SU-DHL-6 (cell line): Measurements from ENCODE around the gene CRIM1.

ENCODE experiments used
- H2AFZ ChIP-seq: fragments of 200-600 bp; sonication (generic); 2 replicates; pipeline ENCODE4 v1.6.1; 2014; ENCODE audit warnings: low read depth, mild to moderate bottlenecking, moderate library complexity, mixed read lengths, antibody characterized with exemption, low read length; ENCODE audit not compliant: severe bottlenecking
- H3F3A ChIP-seq: fragments of 200-600 bp; shearing (Covaris generic); 2 replicates; pipeline ENCODE4 v1.6.0; 2016; ENCODE audit warnings: antibody characterized with exemption, mild to moderate bottlenecking; ENCODE audit not compliant: insufficient read depth
- H3K27ac ChIP-seq: fragments of 200-600 bp; sonication (generic); 2 replicates; pipeline ENCODE4 v1.5.1; 2016; ENCODE audit warnings: low read depth, mild to moderate bottlenecking, low read length, moderate library complexity, mixed read lengths
- H3K27me3 ChIP-seq: fragments of 200-600 bp; sonication (generic), shearing (Covaris generic); 2 replicates; pipeline ENCODE4 v1.6.0; 2014; ENCODE audit warnings: mild to moderate bottlenecking, low read length
- H3K36me3 ChIP-seq: fragments of 200-600 bp; sonication (generic); 2 replicates; pipeline ENCODE4 v1.6.1; 2014; ENCODE audit warnings: mild to moderate bottlenecking, low read length, mixed read lengths
- H3K4me2 ChIP-seq: fragments of 300-600, 200-600 bp; shearing (Covaris generic), sonication (generic); 2 replicates; pipeline ENCODE4 v1.6.0; 2014; ENCODE audit warnings: low read length, low read depth, mild to moderate bottlenecking; ENCODE audit not compliant: poor library complexity, severe bottlenecking
- H3K4me3 ChIP-seq: fragments of 200-600 bp; sonication (generic); 2 replicates; pipeline ENCODE4 v1.5.1; 2014; ENCODE audit warnings: antibody characterized with exemption, low read length, mild to moderate bottlenecking, mixed read lengths; ENCODE audit not compliant: insufficient read depth, poor library complexity, severe bottlenecking
- H3K79me2 ChIP-seq: fragments of 200-600 bp; sonication (generic); 2 replicates; pipeline ENCODE4 v1.6.1; 2014; ENCODE audit warnings: mild to moderate bottlenecking, low read length, moderate library complexity; ENCODE audit not compliant: insufficient read depth
- H3K9ac ChIP-seq: fragments of 200-600 bp; sonication (generic); 2 replicates; pipeline ENCODE4 v1.7.0; 2014; ENCODE audit warnings: mild to moderate bottlenecking, low read length
- H3K9me2 ChIP-seq: fragments of 200-600 bp; sonication (generic); replicated peaks from 2 replicates; pipeline ENCODE4 v1.6.1; 2014; ENCODE audit warnings: low read length; ENCODE audit not compliant: insufficient read depth
- H3K9me3 ChIP-seq: fragments of 200-600 bp; sonication (generic); 2 replicates; pipeline ENCODE4 v1.6.1; 2014; ENCODE audit warnings: low read length, mixed read lengths; ENCODE audit not compliant: insufficient read depth
- H4K20me1 ChIP-seq: fragments of 200-600 bp; sonication (generic); 2 replicates; pipeline ENCODE4 v1.6.1; 2014; ENCODE audit warnings: low read depth, mild to moderate bottlenecking, antibody characterized with exemption, low read length, moderate library complexity, mixed read lengths
- CTCF ChIP-seq: fragments of 200-600 bp; sonication (generic); IDR thresholded peaks from one replicate; pipeline ENCODE4 v1.5.1; 2017; ENCODE audit warnings: antibody characterized with exemption, mild to moderate bottlenecking, low read length, moderate library complexity; ENCODE audit not compliant: insufficient read depth, poor library complexity, severe bottlenecking
- EZH2phosphoT487 ChIP-seq: fragments of 200-600 bp; sonication (generic), shearing (Covaris generic); conservative IDR thresholded peaks from 2 replicates; pipeline ENCODE4 v1.6.1; 2018; ENCODE audit warnings: mild to moderate bottlenecking, antibody characterized with exemption, low read length, moderate library complexity, mixed read lengths

Gene CRIM1

GRCh38 chr2:36544638-36545338 lies 189.2 kb downstream of the CRIM1 start:
- Histone ChIP-seq H3K27ac (no peak overlapping the region), H3K9me2 (no peaks in the 10 kb centered on the region), H4K20me1 (no peaks in the 10 kb centered on the region)

GRCh38 chr2:36545871-36546416 lies 190.4 kb downstream of the CRIM1 start:
- H3K4me2 ChIP-seq, result no peak overlapping the region
- no peak overlapping the region for H3K27ac ChIP-seq
- no peak for TF ChIP-seq EZH2phosphoT487
- TF ChIP-seq CTCF, result no peak
- H3K36me3 ChIP-seq, result no peaks in the 10 kb centered on the region; the same call in 1 of the 2 replicates
- H3K4me3 ChIP-seq, result no peak overlapping the region
- no peaks in the 10 kb centered on the region for H3K9me2 ChIP-seq
- H3F3A ChIP-seq, result no peaks in the 10 kb centered on the region
- no peaks in the 10 kb centered on the region for H3K79me2 ChIP-seq
- H4K20me1 ChIP-seq, result no peaks in the 10 kb centered on the region
- no peak overlapping the region for H2AFZ ChIP-seq
- no peak overlapping the region for H3K9ac ChIP-seq
- no peaks in the 10 kb centered on the region for H3K27me3 ChIP-seq
- no peaks in the 10 kb centered on the region for H3K9me3 ChIP-seq

More at GRCh38 chr2:36544638-36545338, 189.2 kb downstream of the CRIM1 start:
- Histone ChIP-seq H3K9me3 (no peaks in the 10 kb centered on the region), H3K4me2 (no peak overlapping the region), H3K27me3 (no peaks in the 10 kb centered on the region), H3K79me2 (no peaks in the 10 kb centered on the region), H3K4me3 (no peak overlapping the region), H2AFZ (no peak overlapping the region), H3K36me3 (no peaks in the 10 kb centered on the region; the same call in 1 of the 2 replicates), H3K9ac (no peak overlapping the region), H3F3A (no peaks in the 10 kb centered on the region)
- TF ChIP-seq EZH2phosphoT487 (no peak), CTCF (no peak)

GRCh38 chr2:36547906-36548305 lies 192.3 kb downstream of the CRIM1 start:
- Histone ChIP-seq H3K9me2 (no peaks in the 10 kb centered on the region), H3K36me3 (no peaks in the 10 kb centered on the region; the same call in 1 of the 2 replicates), H3K4me3 (no peak overlapping the region), H3K79me2 (no peaks in the 10 kb centered on the region), H3K9me3 (no peaks in the 10 kb centered on the region), H2AFZ (no peak overlapping the region), H3K27ac (no peak overlapping the region), H3K4me2 (no peak overlapping the region), H3K9ac (no peak overlapping the region), H4K20me1 (no peaks in the 10 kb centered on the region), H3F3A (no peaks in the 10 kb centered on the region), H3K27me3 (no peaks in the 10 kb centered on the region)
- TF ChIP-seq CTCF, result no peak
- TF ChIP-seq EZH2phosphoT487, result no peak
